NB4 (cell line): ENCODE results near the gene DEAF1.

Source experiments
- DNase-seq: peaks from one replicate; pipeline ENCODE4 v3.0.0; 2010; ENCODE audit warnings: low read depth
- H3K4me3 ChIP-seq: one replicate; pipeline ENCODE4 v1.5.1; 2011; ENCODE audit warnings: mild to moderate bottlenecking, low read depth, low read length, moderate library complexity
- MYC ChIP-seq: IDR thresholded peaks from 2 replicates; pipeline ENCODE4 v1.6.1; 2011; ENCODE audit warnings: low read depth, low read length
- POLR2A ChIP-seq: IDR thresholded peaks from 2 replicates; pipeline ENCODE4 v1.6.1; 2011; ENCODE audit warnings: mild to moderate bottlenecking; ENCODE audit not compliant: insufficient read length; ENCODE audit errors: extremely low read depth
- TF ChIP-seq, protein P1 (sequence below): IDR thresholded peaks from one replicate; pipeline ENCODE4 v1.5.1; 2012; ENCODE audit warnings: low read depth, low read length
- TF ChIP-seq, protein P2 (sequence below): IDR thresholded peaks from 2 replicates; pipeline ENCODE4 v1.6.1; 2011; ENCODE audit warnings: low read depth, low read length

The DEAF1 gene

DNA sequence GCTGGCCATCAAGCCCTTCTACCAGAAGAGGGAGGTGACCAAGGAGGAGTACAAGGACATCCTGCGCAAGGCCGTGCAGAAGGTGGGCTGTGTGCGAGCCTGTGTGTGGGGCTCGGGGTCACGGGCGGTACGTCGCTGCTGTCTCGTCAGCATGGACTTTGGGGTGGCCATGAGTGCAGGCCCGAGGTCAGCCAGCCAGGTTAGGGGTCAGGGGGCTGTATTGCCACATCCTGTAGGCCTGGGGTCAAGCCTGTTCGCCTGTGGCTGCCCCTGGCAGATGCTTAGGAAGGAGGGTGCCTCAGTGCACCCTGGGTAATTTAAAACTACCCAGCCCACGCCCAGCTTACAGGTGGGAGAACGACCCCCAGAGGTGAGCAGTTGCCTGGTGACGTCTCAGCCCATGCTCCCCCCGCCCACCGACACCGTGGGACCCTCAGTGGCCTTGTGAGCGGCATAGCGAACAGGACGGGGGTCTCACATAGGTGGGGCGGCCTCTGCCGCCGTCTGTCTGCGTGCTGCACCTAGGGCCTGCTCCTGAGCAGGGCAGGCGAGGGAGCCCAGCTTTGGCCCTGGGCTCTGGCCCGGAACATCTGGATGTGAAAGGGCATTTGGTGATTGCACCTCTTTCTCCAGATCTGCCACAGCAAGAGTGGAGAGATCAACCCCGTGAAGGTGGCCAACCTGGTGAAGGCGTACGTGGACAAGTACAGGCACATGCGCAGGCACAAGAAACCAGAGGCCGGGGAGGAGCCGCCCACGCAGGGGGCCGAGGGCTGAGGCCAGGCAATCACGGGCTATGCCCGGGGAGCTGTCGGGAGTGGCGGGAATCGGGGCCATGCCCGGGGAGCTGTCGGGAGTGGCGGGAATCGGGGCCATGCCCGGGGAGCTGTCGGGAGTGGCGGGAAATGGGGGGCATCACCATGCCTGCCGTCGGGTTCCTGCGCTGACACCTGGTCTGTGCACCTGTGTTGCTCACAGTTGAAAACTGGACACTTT is 83.7 kb downstream of the DEAF1 start:
- TF ChIP-seq, protein P1, sequence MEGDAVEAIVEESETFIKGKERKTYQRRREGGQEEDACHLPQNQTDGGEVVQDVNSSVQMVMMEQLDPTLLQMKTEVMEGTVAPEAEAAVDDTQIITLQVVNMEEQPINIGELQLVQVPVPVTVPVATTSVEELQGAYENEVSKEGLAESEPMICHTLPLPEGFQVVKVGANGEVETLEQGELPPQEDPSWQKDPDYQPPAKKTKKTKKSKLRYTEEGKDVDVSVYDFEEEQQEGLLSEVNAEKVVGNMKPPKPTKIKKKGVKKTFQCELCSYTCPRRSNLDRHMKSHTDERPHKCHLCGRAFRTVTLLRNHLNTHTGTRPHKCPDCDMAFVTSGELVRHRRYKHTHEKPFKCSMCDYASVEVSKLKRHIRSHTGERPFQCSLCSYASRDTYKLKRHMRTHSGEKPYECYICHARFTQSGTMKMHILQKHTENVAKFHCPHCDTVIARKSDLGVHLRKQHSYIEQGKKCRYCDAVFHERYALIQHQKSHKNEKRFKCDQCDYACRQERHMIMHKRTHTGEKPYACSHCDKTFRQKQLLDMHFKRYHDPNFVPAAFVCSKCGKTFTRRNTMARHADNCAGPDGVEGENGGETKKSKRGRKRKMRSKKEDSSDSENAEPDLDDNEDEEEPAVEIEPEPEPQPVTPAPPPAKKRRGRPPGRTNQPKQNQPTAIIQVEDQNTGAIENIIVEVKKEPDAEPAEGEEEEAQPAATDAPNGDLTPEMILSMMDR = no peak
- TF ChIP-seq POLR2A (no peak), MYC (no peak)
- TF ChIP-seq, protein P2, sequence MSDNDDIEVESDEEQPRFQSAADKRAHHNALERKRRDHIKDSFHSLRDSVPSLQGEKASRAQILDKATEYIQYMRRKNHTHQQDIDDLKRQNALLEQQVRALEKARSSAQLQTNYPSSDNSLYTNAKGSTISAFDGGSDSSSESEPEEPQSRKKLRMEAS = no peak
- no peak for DNase-seq
- no peak overlapping the region for H3K4me3 ChIP-seq

- DNase-seq = no peak
- H3K4me3 ChIP-seq = no peak overlapping the region
- TF ChIP-seq MYC (no peak), POLR2A (no peak)
- TF ChIP-seq, protein P2 = no peak
- TF ChIP-seq, protein P1 = no peak
Observed at GRCh38 chr11:610146-610801, 84.7 kb downstream of the DEAF1 start.

DNA sequence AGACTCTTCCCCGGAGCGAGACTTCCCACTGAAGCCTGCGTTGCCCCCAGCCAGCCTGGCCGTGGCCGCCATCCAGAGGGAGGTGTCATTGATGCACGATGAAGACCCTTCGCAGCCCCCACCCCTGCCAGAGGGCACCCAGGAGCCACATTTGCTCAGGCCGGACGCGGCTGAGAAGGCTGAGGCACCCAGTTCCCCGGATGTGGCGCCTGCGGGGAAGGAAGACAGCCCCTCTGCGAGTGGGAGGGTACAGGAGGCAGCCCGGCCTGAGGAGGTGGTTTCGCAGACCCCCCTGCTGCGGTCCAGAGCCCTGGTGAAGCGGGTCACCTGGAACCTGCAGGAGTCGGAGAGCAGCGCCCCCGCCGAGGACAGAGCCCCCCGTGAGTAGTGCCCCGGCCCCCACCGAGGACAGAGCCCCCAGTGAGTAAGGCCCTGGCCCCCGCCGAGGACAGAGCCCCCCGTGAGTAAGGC is 85.6 kb downstream of the DEAF1 start:
- DNase-seq = no peak
- no peak overlapping the region for H3K4me3 ChIP-seq
- TF ChIP-seq, protein P2 = no peak
- TF ChIP-seq POLR2A (no peak), MYC (no peak)
- TF ChIP-seq, protein P1 = no peak

DNA sequence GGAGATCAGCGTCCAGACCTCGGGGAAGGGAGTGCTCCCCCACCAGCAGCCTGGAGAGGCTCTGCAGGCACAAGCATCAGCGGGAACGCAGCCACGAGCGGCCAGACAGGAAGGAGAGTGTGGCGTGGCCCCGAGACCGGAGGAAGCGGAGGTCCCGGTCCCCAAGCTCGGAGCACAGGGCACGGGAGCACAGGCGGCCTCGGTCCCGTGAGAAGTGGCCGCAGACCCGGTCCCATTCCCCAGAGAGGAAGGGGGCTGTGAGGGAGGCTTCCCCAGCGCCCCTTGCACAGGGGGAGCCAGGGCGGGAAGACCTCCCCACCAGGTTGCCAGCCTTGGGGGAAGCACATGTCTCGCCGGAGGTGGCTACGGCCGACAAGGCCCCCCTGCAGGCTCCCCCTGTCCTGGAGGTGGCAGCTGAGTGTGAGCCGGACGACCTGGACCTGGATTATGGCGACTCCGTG is 86.2 kb downstream of the DEAF1 start:
- DNase-seq = no peak
- H3K4me3 ChIP-seq = no peak overlapping the region
- TF ChIP-seq MYC (no peak), POLR2A (no peak)
- TF ChIP-seq, protein P2 = no peak
- TF ChIP-seq, protein P1 = no peak

DNA sequence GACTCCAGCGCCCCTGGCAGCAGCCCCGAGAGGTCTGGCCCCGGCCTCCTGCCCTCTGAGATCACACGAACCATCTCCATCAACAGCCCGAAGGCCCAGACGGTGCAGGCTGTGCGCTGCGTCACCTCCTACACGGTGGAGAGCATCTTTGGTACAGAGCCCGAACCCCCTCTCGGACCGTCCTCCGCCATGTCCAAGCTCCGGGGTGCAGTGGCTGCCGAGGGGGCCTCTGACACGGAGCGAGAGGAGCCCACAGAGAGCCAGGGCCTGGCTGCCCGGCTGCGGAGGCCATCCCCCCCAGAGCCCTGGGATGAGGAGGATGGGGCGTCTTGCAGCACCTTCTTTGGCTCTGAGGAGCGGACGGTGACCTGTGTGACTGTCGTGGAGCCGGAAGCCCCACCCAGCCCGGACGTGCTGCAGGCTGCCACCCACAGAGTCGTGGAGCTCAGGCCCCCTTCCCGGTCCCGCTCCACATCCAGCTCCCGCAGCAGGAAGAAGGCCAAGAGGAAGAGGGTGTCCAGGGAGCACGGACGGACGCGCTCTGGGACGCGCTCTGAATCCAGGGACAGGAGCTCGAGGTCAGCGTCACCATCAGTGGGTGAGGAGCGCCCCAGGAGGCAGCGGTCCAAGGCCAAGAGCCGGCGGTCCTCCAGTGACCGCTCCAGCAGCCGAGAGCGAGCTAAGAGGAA is 86.9 kb downstream of the DEAF1 start:
- no peak overlapping the region for H3K4me3 ChIP-seq
- DNase-seq = no peak
- TF ChIP-seq, protein P1 = no peak
- TF ChIP-seq, protein P2 = no peak
- no peak for TF ChIP-seq MYC
- TF ChIP-seq POLR2A = no peak
